ENCODE results near the gene CTDSPL.
"Not testable (repeated sequence)": the region's sequence is repeated elsewhere in the genome, so short reads cannot be mapped to it uniquely, and the experiment has no call there.

The CTDSPL gene, protein sequence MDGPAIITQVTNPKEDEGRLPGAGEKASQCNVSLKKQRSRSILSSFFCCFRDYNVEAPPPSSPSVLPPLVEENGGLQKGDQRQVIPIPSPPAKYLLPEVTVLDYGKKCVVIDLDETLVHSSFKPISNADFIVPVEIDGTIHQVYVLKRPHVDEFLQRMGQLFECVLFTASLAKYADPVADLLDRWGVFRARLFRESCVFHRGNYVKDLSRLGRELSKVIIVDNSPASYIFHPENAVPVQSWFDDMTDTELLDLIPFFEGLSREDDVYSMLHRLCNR

DNA sequence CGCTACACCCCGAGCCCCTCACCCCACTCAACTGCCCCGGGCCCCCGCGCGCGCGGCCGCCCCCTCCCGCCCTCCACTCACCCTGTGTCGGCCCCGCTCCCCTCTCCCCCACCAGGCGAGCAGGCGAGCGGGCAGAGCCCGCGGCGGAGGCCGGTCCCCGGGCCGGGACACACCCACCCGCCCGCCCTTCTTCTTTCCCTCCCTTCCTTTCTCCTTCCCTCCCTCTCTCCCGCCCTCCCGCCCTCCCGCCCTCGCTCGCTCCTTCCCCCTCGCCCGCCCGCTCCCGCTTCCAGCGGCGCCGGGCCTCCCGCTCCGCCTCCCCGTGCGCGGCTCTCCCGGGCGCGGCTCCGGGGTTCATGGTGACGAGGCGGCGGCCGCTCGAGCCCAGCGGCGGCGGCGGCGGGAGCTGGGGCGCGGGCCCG is at the start of gene CTDSPL:
Gene CTDSPL (plus strand): TSS at position 261 of the 422 bp plus-strand sequence. CDS start 320 bp downstream, outside the sequence.
- Histone ChIP-seq H3K4me1 (ENCODE audit: control insufficient read depth in 1 of 2, insufficient read depth in 2 of 2, low read length in 2 of 2) (peaks cover 5 to 30% of the 10 kb centered on the region in 2 donors), H3K27me3 (ENCODE audit: low read depth, low read length) (no peaks in the 10 kb centered on the region), H3K27ac (ENCODE audit: low read length) (peak within 1 kb of the TSS; percentile 56), H3K9me3 (ENCODE audit: control insufficient read depth in 1 of 2, low read length in 2 of 2) (no peaks in the 10 kb centered on the region), H3K4me3 (ENCODE audit: low read depth in 1 of 2, low read length in 2 of 2) (peak within 1 kb of the TSS; percentile 80 to 88), H3K36me3 (ENCODE audit: control insufficient read depth in 1 of 2, insufficient read depth in 2 of 2, low read length in 2 of 2) (no peaks in the 10 kb centered on the region)

DNA sequence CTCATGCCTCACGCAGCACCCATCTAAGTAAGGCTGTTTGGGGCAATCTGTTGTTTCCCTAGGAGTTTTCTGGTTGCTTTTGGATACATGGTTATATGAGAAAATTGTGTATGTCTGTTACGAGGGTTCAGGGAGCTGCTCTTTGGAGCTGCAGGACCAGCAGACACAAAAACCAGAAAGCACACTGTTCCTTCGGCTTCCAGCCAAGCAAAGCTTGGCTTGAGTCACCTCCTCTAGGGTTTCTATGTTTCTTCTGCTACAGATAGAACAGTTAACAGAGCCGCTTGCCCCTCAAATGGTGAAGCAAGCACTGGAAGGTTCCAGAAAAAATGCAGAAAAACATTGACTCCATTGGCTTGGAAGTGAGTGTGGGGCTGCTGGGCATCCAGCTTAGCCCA is 49.2 kb upstream of the CTDSPL start:
- Histone ChIP-seq H3K9me3 (ENCODE audit: control insufficient read depth in 1 of 2, low read length in 2 of 2) (no peaks in the 10 kb centered on the region), H3K27ac (ENCODE audit: low read length) (no peak overlapping the region), H3K4me3 (ENCODE audit: low read depth in 1 of 2, low read length in 2 of 2) (no peak overlapping the region), H3K4me1 (ENCODE audit: control insufficient read depth in 1 of 2, insufficient read depth in 2 of 2, low read length in 2 of 2) (peaks cover 9 to 27% of the 10 kb centered on the region in 2 donors), H3K27me3 (ENCODE audit: low read depth, low read length) (no peaks in the 10 kb centered on the region), H3K36me3 (ENCODE audit: control insufficient read depth in 1 of 2, insufficient read depth in 2 of 2, low read length in 2 of 2) (peaks cover 12 to 22% of the 10 kb centered on the region in 2 donors)

DNA sequence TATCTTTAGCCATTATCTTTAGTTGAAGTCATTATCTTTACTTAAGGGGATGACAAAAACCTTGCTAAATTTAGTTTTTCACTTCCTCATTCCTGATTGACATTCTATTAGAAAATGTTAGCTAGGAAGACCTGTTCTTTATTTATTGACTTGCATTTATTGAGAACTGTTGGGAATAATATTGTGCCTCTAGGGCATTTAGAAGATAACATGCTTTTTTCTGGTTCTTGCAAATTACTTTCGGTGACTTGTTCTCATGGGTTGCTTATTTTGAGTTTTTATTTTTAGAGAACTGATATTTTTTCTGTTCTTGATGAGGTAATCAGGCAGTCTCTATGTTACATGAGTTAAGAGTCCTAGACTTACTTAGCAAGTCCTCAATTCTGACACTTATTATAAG is 48.3 kb upstream of the CTDSPL start:
- Histone ChIP-seq H3K9me3 (ENCODE audit: control insufficient read depth in 1 of 2, low read length in 2 of 2) (no peaks in the 10 kb centered on the region), H3K27me3 (ENCODE audit: low read depth, low read length) (no peaks in the 10 kb centered on the region), H3K27ac (ENCODE audit: low read length) (no peak overlapping the region)

DNA sequence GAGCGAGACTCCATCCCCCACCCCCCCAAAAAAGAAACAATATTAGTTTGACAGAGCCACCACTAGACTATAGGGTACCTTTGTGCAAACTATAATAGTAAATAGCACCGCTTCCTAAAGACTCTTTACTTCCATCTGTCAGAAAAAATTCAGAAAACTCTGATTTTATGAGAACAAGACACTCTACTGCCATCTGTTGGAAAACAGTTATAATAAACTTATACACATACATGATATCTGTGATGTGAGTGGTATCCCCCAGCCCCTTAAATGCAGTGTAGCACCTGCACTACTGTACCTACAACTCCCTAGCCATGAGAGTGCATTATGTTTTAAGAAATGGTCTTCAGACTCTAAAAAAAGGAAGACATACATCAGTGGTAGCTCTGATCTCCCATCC is 47.1 kb upstream of the CTDSPL start:
- Histone ChIP-seq H3K36me3 (ENCODE audit: control insufficient read depth in 1 of 2, insufficient read depth in 2 of 2, low read length in 2 of 2) (peaks cover 12 to 14% of the 10 kb centered on the region in 2 donors), H3K27ac (ENCODE audit: low read length) (no peak overlapping the region), H3K9me3 (ENCODE audit: control insufficient read depth in 1 of 2, low read length in 2 of 2) (no peaks in the 10 kb centered on the region), H3K4me3 (ENCODE audit: low read depth in 1 of 2, low read length in 2 of 2) (no peak overlapping the region), H3K4me1 (ENCODE audit: control insufficient read depth in 1 of 2, insufficient read depth in 2 of 2, low read length in 2 of 2) (peaks cover 9 to 35% of the 10 kb centered on the region in 2 donors), H3K27me3 (ENCODE audit: low read depth, low read length) (no peaks in the 10 kb centered on the region)

More for the DNA sequence above, 48.3 kb upstream of the CTDSPL start:
- H3K4me1 ChIP-seq (ENCODE audit: control insufficient read depth in 1 of 2, insufficient read depth in 2 of 2, low read length in 2 of 2): peaks cover 9 to 29% of the 10 kb centered on the region in 2 donors
- H3K4me3 ChIP-seq (ENCODE audit: low read depth in 1 of 2, low read length in 2 of 2): no peak overlapping the region
- H3K36me3 ChIP-seq (ENCODE audit: control insufficient read depth in 1 of 2, insufficient read depth in 2 of 2, low read length in 2 of 2): peaks cover 12 to 17% of the 10 kb centered on the region in 2 donors

DNA sequence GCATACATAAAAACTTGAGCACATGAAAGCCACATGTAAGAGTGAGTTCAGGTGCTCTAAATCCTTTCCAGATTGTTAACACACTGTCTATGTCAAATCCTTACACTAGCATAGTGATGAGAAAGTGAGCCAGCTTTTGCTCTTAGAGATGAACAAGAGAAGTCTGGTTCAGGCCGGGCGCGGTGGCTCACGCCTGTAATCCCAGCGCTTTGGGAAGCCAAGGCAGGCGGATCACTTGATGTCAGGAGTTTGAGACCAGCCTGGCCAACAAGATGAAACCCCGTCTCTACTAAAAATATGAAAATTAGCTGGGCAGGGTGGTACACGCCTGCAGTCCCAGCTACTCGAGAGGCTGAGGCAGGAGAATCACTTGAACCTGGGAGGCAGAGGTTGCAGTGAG is 46.5 kb upstream of the CTDSPL start:
- H3K9me3 ChIP-seq (ENCODE audit: control insufficient read depth in 1 of 2, low read length in 2 of 2); H3K27me3 ChIP-seq (ENCODE audit: low read depth, low read length); H3K4me3 ChIP-seq (ENCODE audit: low read depth in 1 of 2, low read length in 2 of 2); H3K27ac ChIP-seq (ENCODE audit: low read length): not testable (repeated sequence)
- Histone ChIP-seq H3K4me1 (ENCODE audit: control insufficient read depth in 1 of 2, insufficient read depth in 2 of 2, low read length in 2 of 2) (peaks cover 9 to 35% of the 10 kb centered on the region in 2 donors), H3K36me3 (ENCODE audit: control insufficient read depth in 1 of 2, insufficient read depth in 2 of 2, low read length in 2 of 2) (peaks cover 7 to 14% of the 10 kb centered on the region in 2 donors)

DNA sequence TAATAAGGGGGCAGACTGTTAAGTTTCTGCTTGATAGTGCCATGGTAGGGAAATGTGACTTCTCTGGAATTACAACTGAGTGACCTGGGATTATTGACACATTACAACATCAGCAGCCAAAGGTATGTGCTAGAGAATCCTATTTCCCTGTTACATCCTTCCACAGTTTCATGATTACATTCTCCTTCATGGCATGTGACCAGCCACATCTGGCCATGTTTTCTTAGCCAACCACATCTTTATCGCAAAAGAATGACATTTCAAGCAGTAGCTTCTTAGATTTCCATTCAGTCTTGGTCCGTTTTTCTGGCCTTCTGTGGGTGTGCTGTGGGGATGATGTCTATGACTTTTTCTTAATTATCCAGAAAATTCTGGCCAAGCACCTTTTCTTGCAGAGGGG is 45.4 kb upstream of the CTDSPL start:
- Histone ChIP-seq H3K4me1 (ENCODE audit: control insufficient read depth in 1 of 2, insufficient read depth in 2 of 2, low read length in 2 of 2) (peaks cover 9 to 28% of the 10 kb centered on the region in 2 donors), H3K36me3 (ENCODE audit: control insufficient read depth in 1 of 2, insufficient read depth in 2 of 2, low read length in 2 of 2) (peaks cover 7 to 14% of the 10 kb centered on the region in 2 donors), H3K27ac (ENCODE audit: low read length) (no peak overlapping the region), H3K9me3 (ENCODE audit: control insufficient read depth in 1 of 2, low read length in 2 of 2) (no peaks in the 10 kb centered on the region), H3K27me3 (ENCODE audit: low read depth, low read length) (no peaks in the 10 kb centered on the region), H3K4me3 (ENCODE audit: low read depth in 1 of 2, low read length in 2 of 2) (no peak overlapping the region)

DNA sequence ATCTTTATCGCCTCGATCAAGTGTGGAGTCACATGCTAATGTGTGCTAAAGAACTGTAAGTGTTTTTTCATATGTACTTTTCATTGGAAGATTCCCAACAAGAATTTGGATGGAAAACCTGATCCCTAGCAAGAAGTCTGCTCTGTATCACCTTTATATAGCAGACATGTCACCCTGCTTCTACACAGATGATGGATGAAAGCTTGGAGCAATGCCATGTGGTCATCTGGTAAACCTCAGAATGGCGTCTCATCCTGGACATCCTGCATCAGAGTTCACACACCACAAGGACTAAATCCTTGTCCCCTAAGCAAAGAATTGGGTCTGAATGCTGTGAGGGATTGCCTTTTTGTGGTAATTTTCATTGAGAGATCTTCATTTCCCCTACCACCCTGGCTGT is 42.1 kb upstream of the CTDSPL start:
- peaks cover 12 to 14% of the 10 kb centered on the region in 2 donors for H3K36me3 ChIP-seq (ENCODE audit: control insufficient read depth in 1 of 2, insufficient read depth in 2 of 2, low read length in 2 of 2)
- no peaks in the 10 kb centered on the region for H3K9me3 ChIP-seq (ENCODE audit: control insufficient read depth in 1 of 2, low read length in 2 of 2)
- H3K27ac ChIP-seq (ENCODE audit: low read length): no peak overlapping the region
- no peak overlapping the region for H3K4me3 ChIP-seq (ENCODE audit: low read depth in 1 of 2, low read length in 2 of 2)
- H3K27me3 ChIP-seq (ENCODE audit: low read depth, low read length): no peaks in the 10 kb centered on the region
- H3K4me1 ChIP-seq (ENCODE audit: control insufficient read depth in 1 of 2, insufficient read depth in 2 of 2, low read length in 2 of 2): peaks cover 0 to 9% of the 10 kb centered on the region in 2 donors

DNA sequence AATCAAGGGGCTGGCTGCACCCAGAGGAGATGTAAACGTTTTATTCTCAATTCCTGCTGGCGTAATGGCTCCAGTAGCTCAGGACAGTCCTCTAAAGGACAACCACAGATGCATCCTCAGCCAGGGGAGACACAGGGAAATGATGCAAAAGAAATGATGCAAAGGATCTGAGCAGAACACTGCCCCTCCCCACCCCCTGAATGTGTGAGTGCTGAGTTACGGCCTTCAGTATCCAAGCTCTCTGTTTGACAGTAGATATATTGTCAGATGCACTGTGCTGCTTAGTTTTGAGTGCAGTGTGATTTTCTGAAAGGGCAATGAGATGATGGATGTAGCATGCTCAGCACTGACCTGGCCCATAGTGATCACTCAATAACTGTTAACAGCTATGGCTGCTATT is 41.4 kb upstream of the CTDSPL start:
- Histone ChIP-seq H3K27ac (ENCODE audit: low read length) (no peak overlapping the region), H3K4me1 (ENCODE audit: control insufficient read depth in 1 of 2, insufficient read depth in 2 of 2, low read length in 2 of 2) (peaks cover 0 to 9% of the 10 kb centered on the region in 2 donors), H3K27me3 (ENCODE audit: low read depth, low read length) (no peaks in the 10 kb centered on the region), H3K4me3 (ENCODE audit: low read depth in 1 of 2, low read length in 2 of 2) (no peak overlapping the region), H3K9me3 (ENCODE audit: control insufficient read depth in 1 of 2, low read length in 2 of 2) (no peaks in the 10 kb centered on the region), H3K36me3 (ENCODE audit: control insufficient read depth in 1 of 2, insufficient read depth in 2 of 2, low read length in 2 of 2) (peaks cover 12 to 14% of the 10 kb centered on the region in 2 donors)

DNA sequence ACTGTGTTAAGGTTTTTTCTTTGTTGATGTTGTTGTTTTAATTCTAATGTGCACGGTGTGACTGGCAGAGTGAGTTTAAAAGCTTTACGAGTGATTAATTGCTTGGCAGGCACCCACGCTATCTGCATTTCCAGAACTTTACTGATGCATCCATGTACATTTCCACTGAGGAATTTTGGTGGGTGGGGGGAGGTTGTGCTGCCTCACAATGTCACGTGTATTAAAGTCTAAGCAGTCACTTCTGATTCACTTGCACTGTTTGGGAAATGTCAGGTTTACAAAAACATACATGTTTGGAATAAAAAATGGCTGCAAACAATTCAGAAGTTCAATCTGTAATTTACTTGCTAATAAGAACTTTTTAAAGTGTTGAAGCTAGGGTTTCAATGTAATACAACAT is 38.5 kb upstream of the CTDSPL start:
- Histone ChIP-seq H3K36me3 (ENCODE audit: control insufficient read depth in 1 of 2, insufficient read depth in 2 of 2, low read length in 2 of 2) (peaks cover 0 to 5% of the 10 kb centered on the region in 2 donors), H3K4me3 (ENCODE audit: low read depth in 1 of 2, low read length in 2 of 2) (no peak overlapping the region), H3K4me1 (ENCODE audit: control insufficient read depth in 1 of 2, insufficient read depth in 2 of 2, low read length in 2 of 2) (peaks cover 0 to 8% of the 10 kb centered on the region in 2 donors), H3K27ac (ENCODE audit: low read length) (no peak overlapping the region), H3K9me3 (ENCODE audit: control insufficient read depth in 1 of 2, low read length in 2 of 2) (no peaks in the 10 kb centered on the region), H3K27me3 (ENCODE audit: low read depth, low read length) (no peaks in the 10 kb centered on the region)

DNA sequence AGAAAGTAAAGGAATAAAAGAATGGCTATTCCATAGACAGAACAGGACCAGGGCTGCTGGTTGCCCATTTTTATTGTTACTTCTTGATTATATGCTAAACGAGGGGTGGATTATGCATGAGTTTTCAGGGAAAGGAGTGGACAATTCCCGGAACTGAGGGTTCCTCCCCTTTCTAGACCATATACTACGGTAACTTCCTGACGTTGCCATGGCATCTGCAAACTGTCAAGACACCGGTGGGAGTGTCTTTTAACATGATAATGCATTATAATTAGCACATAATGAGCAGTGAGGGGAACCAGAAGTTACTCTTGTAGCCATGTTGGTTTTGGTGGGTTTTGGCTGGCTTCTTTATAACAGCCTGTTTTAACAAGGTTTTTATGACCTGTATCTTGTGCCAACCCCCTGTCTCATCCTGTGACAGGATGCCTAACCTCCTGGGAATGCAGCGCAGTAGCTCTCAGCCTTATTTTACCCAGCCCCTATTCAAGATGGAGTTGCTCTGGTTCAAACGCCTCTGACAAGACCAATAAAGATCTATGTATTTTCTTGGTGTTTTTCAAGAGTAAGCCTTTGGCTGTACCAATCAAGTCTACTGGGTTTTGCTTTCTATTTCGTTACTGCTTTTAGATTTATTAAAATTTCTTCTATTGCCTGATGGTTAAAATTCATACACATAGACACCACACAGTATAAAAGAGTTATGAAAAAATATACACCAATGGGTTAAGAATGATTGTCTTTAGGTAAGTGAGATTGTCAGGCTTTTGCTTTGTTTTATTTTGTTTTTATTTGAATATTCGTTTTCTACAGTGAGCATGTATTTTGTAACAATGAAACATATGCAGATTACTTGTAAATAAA is 37.4 kb upstream of the CTDSPL start:
- Histone ChIP-seq H3K36me3 (ENCODE audit: control insufficient read depth in 1 of 2, insufficient read depth in 2 of 2, low read length in 2 of 2) (peaks cover 0 to 5% of the 10 kb centered on the region in 2 donors), H3K9me3 (ENCODE audit: control insufficient read depth in 1 of 2, low read length in 2 of 2) (no peaks in the 10 kb centered on the region), H3K4me1 (ENCODE audit: control insufficient read depth in 1 of 2, insufficient read depth in 2 of 2, low read length in 2 of 2) (no peaks in the 10 kb centered on the region), H3K27ac (ENCODE audit: low read length) (no peak overlapping the region), H3K4me3 (ENCODE audit: low read depth in 1 of 2, low read length in 2 of 2) (no peak overlapping the region), H3K27me3 (ENCODE audit: low read depth, low read length) (no peaks in the 10 kb centered on the region)

DNA sequence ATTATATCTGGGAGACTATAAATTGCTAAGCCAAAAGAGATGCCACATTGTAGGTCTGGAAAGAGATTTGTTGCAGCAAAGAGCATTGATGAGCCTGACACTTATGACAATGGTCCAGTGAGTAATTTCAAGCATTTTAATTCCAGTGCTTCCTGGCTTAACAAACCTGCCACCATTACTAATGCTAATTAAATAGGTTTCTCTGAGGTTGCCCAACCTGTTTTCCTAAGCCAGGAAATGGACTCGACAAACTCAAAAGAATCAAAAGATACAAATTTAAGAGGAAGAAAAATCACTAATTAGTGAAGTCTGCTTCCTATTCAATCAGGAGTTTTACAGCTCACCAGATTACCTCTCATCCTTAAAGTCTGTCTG is 36.7 kb upstream of the CTDSPL start:
- H3K4me1 ChIP-seq (ENCODE audit: control insufficient read depth in 1 of 2, insufficient read depth in 2 of 2, low read length in 2 of 2): no peaks in the 10 kb centered on the region
- H3K27me3 ChIP-seq (ENCODE audit: low read depth, low read length): no peaks in the 10 kb centered on the region
- H3K4me3 ChIP-seq (ENCODE audit: low read depth in 1 of 2, low read length in 2 of 2): no peak overlapping the region
- no peak overlapping the region for H3K27ac ChIP-seq (ENCODE audit: low read length)
- H3K36me3 ChIP-seq (ENCODE audit: control insufficient read depth in 1 of 2, insufficient read depth in 2 of 2, low read length in 2 of 2): peaks cover 0 to 5% of the 10 kb centered on the region in 2 donors
- H3K9me3 ChIP-seq (ENCODE audit: control insufficient read depth in 1 of 2, low read length in 2 of 2): no peaks in the 10 kb centered on the region
